ENCODE data around the gene TMEM185B.
A peak's percentile ranks its signal among the peaks of the same experiment; 100 is the strongest.
"Not testable (repeated sequence)": the region's sequence is repeated elsewhere in the genome, so short reads cannot be mapped to it uniquely, and the experiment has no call there.

Gene TMEM185B

DNA sequence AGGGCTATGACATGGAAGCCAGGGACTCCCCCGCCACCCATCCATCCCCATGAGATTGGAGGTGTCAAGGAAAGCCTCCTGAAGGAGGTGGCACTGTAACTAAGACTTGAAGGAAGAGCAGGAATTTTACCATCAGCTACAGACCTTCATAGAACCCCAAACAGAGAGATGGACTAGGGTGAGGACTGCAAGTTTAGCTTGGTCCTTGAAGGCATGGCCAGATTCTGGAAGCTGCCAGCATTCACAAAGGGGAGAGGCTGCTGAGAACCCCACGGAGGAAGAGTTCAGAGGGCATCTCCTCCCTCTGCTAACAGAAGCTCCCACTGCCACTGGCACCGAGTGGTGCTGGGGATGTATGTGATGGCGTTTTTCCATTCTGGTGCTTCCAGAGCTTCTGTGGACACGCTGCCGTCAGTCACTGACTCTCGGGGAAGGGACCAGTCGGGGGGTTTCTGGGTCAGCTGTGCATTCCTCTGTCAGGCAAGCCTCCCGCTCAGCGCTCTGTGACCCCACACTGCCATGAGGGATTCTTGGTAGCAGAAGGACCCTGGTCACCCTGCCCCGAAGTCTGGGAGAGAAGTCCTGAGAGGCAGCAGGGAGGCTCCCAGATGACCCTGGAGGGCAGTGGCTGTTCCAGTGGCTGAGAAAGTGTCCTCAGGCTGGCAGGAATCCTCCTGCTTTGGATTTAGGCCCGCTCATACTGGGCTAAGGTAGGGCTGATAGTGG is 18.1 kb downstream of the TMEM185B start:
- no peak for DNase-seq

DNA sequence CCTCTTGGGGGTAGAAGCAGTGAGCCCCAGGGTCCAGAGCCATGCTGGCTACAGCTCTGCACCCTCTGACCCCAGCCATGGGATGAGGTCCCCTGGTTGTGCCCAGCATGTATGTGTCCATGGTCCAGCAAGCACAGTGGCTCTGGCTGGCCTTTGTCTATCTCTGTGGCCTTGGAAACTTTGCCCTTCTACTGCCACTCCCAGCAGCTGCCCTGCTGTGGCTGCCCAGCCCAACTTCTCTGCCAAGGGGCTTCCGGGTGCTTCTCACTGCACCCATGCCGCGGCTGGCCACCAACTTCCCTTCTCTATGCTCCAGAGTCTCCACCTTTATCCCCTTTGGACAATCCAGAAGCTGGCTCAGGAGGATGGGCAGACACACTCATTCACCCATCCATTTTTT is 18.8 kb downstream of the TMEM185B start:
- no peak for DNase-seq

DNA sequence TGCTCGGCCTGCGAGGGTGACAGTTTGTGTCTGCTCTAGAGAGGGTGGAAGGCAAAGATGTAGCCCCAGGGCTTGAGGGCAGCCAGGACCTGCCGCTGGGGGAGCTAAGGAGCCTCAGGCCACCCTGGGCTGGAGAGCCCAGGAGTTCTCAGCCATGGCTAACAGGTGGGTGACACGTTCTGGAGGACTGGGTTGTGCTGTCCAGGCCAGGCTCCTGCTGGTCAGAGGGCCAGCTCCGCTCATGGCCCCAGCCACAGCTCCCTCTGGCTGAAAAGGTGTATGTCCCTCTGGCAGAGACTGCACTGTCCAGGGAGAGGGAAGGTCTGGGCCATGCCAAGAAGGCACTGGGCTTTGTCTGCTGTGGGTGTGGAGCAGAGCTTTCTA is 19.2 kb downstream of the TMEM185B start:
- DNase-seq = no peak

- no peak for DNase-seq
Observed at GRCh38 chr2:120203251-120204021, 19.8 kb downstream of the TMEM185B start.

DNA sequence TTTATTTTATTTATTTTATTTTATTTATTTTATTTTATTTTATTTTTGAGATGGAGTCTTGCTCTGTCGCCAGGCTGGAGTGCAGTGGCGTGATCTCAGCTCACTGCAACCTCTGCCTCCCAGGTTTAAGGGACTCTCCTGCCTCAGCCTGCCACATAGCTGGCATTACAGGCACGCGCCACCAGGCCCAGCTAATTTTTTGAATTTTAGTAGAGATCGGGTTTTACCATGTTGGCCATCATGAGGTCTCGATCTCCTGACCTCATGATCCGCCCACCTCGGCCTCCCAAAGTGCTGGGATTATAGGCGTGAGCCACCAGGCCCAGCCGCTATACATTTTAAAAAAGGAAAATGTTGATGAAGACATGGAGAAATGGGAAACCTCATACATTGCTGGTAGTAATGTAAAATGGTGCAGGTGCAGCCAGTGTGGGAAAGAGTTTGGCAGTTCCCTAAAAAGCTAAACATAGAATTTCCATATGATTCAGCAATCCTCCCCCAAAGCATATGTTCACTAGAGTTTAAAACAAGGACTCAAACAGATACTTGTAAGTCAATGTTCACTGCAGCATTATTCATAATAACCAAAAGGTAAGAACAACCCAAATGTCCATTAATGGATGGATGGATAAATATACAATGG is 23.3 kb downstream of the TMEM185B start:
- DNase-seq = not testable (repeated sequence)

DNA sequence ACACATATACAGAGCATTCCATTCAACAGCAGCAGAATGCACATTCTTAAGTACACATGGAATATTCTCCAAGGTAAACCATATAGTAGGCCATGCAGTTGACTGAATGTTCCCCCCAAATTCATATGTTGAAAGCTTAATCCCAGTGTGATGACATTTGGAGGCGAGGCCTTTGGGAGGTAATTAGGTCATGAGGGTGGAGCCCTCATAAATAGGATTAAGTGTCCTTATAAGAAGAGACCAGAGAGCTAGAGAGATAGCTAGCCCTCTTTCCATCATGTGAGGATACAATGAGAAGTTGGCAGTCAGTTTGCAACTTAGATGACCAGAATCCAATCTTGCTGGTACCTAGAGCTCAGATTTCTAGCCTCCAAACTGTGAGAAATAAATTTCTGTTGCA is 27.6 kb downstream of the TMEM185B start:
- no peak for DNase-seq

DNA sequence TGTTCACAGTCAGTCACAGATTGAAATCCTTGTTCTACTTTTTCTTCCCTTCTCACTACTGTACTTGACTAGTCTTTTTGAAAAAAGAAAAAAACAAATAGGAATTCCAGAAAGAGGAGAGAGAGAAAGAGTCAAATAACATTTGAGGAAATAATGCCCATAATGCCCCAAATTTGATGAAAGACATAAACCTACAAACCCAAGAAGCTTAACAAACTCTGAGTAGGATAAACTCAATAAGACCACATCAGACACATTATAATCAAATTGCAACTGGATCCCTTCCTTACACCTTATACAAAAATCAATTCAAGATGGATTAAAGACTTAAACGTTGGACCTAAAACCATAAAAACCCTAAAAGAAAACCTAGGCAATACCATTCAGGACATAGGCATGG is 30.9 kb downstream of the TMEM185B start:
- DNase-seq = no peak

- DNase-seq = no peak
Observed at GRCh38 chr2:120189189-120189588, 34.0 kb downstream of the TMEM185B start.

GRCh38 chr2:120182019-120182560 is 41.1 kb downstream of the TMEM185B start:
- DNase-seq = no peak

GRCh38 chr2:120180066-120180465 is 43.1 kb downstream of the TMEM185B start:
- DNase-seq = no peak

DNA sequence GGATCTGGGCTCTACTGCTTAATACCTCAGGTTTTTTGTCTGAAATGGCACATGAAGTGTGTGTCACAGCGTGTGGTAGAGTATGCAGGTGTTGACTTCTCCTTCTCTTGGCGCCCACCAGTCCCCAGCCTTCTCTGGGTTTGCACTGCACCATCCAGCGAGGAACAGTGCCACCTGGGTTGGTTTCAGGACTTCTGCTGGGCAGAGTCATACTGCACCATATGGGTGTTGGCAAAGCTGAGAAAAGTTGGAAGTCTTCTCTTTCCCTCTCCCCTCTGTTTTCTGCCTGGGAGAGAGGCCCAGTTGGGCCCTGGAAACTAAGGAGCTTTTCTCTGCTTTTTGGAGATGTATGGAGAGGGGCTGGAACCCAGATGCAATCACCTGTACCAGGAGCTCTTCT is 43.8 kb downstream of the TMEM185B start:
- DNase-seq = no peak

- no peak for DNase-seq
Observed at GRCh38 chr2:120177973-120178372, 45.2 kb downstream of the TMEM185B start.

DNA sequence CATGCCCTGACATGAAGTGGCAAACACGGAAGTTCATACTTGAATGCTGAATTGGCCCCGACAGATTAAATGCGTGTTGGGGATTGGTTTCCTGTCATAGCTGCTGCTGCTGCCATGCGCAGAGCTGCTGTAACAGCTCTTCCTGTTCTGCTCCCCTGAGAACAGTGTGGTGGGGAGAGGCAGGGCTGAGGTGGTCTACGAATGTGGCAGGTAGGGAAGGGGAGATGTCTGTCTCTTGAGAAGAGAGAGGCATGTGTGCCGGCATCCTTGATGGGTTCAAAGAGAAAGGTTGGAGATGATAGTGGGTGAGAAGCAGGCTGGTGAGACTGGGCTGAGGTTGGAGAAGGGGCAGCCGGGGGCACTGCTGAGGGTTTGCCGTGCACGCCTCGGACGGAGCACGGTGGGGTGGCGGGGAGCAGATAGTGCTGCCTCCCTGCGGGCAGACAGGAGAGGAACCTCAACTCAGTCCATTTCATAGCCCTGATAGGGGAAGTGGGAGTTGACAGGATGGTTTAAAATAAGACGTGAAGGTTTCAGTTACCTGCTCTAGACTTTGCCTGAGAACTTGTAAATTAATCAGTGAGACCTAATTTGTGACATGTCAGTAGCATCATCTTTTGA is 46.1 kb downstream of the TMEM185B start:
- peak; percentile 67 for DNase-seq

GRCh38 chr2:120176526-120176925 is 46.7 kb downstream of the TMEM185B start:
- no peak for DNase-seq

GRCh38 chr2:120174963-120175581 is 48.1 kb downstream of the TMEM185B start:
- no peak for DNase-seq
